Measurements from ENCODE around the gene RFX5. TPM values are rescaled to one million over a fixed set of nuclear protein-coding genes. Genes with fewer than 3 reads are reported as not detected.

The RFX5 gene
- total and polyA plus RNA-seq, 9 of the 15 experiments (the other 6 are each of a cell fraction or from before 2014, with no cell fraction given), result 3.8 to 48.2 (median 32.2) TPM

DNA sequence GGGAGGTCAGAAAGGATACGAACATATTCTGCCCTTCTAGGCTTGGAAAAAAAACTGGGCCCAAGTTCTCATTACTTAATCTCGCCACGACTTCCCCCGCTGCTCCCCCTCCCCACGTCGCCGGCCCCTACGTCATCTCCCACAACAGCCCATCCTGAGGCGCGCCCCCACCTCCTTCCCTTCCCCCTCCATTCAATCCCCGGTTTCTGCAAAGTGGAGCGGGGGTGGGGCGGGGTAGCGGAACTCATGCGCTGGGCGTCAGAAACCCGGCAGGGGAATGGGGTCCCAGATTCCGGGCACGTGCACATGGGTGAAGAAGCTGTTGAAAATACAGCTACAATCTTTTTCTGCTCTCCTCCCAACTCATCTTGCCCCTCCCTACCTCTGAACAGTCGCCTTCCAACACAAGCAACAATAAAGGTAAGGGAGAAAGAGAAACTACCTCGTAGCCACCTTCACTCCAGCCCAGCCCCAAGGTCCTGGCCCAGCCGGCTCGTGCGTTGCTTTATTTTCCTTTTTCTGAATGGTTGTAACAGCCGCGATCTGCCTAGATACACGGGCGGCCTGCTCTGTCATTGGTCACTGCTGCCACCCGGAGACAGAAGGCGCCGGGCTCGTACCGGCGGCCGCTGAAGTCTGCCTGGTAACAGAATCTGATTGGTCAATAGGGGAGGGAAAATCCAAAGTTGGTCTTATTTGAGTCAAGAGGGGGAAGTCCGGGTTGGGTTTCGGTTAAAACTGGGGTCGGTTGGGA lies at the start of gene RFX5 (continued):
- TF ChIP-seq MGA (IDR thresholded peaks at IDR 0.05) (peak; percentile 94), MED1 (CRISPR knock-in tag; IDR thresholded peaks at IDR 0.05; ENCODE audit: borderline replicate concordance) (no peak), ZNF316 (IDR thresholded peaks at IDR 0.05) (peak; percentile 16; the same call in 1 of the 2 replicates), RAD51 (IDR thresholded peaks at IDR 0.05; ENCODE audit: borderline replicate concordance, low read depth) (peak; percentile 48; the same call in 1 of the 2 replicates), JUN (IDR thresholded peaks at IDR 0.05; ENCODE audit: borderline replicate concordance, low read depth, low read length) (no peak), JUN (CRISPR knock-in tag; IDR thresholded peaks at IDR 0.05; ENCODE audit: borderline replicate concordance) (peak; percentile 19; the same call in 1 of the 2 replicates), ZNF282 (CRISPR knock-in tag; IDR thresholded peaks at IDR 0.05) (no peak), ZBTB8A (IDR thresholded peaks at IDR 0.05; ENCODE audit: partially characterized antibody) (no peak), FOXA1 (IDR thresholded peaks at IDR 0.05; ENCODE audit: borderline replicate concordance) (no peak), SMARCB1 (IDR thresholded peaks at IDR 0.05; ENCODE audit: insufficient read length, low read depth) (no peak), DDX20 (tag; IDR thresholded peaks at IDR 0.05; ENCODE audit: low read depth) (no peak), CBFB (CRISPR knock-in tag; IDR thresholded peaks at IDR 0.05) (no peak), CREM (IDR thresholded peaks at IDR 0.05; ENCODE audit: low read depth) (peak; percentile 95), CBFA2T3 (IDR thresholded peaks at IDR 0.05) (no peak; the same call in 1 of the 2 replicates), OTX1 (CRISPR knock-in tag; IDR thresholded peaks at IDR 0.05) (peak; percentile 72; the same call in 1 of the 2 replicates), E2F6 (IDR thresholded peaks at IDR 0.05; ENCODE audit: borderline replicate concordance in 1 of 2, extremely low read depth in 1 of 2, insufficient read depth in 1 of 2, insufficient read length in 1 of 2, low read depth in 1 of 2, low read length in 1 of 2, poor library complexity in 1 of 2, severe bottlenecking in 1 of 2) (peak in 1 of 2 experiments; percentile 83)

All from K562 (cell line).